NCI-H526 (cell line): ENCODE results near the gene LPGAT1.
"Not testable (repeated sequence)": the region's sequence is repeated elsewhere in the genome, so short reads cannot be mapped to it uniquely, and the experiment has no call there.

Experiments used
- DNase-seq, 2 experiments: peaks; one replicate each; lab custom pipeline; 2025; lab: John Stamatoyannopoulos, UW

Gene LPGAT1

GRCh38 chr1:211735208-211736170 lies 95.1 kb downstream of the LPGAT1 start:
- no peak for DNase-seq

- DNase-seq, result peak in 1 of 2 experiments; percentile 17
Observed at GRCh38 chr1:211734791-211735190, 95.8 kb downstream of the LPGAT1 start.

- peak in 1 of 2 experiments; percentile 23 for DNase-seq
Observed at GRCh38 chr1:211734359-211734758, 96.2 kb downstream of the LPGAT1 start.

GRCh38 chr1:211732293-211732980 lies 98.1 kb downstream of the LPGAT1 start:
- DNase-seq, result peak in 1 of 2 experiments; percentile 35

GRCh38 chr1:211731456-211732292 lies 98.9 kb downstream of the LPGAT1 start:
- peak; percentile 93 to 94 for DNase-seq

GRCh38 chr1:211730347-211730746 lies 100.2 kb downstream of the LPGAT1 start:
- DNase-seq, result no peak

GRCh38 chr1:211729238-211729637 lies 101.3 kb downstream of the LPGAT1 start:
- DNase-seq, result no peak

GRCh38 chr1:211726467-211726995 lies 104.0 kb downstream of the LPGAT1 start:
- no peak for DNase-seq

GRCh38 chr1:211724687-211725196 lies 105.8 kb downstream of the LPGAT1 start:
- DNase-seq, result no peak

- DNase-seq, result no peak
Observed at GRCh38 chr1:211723273-211723672, 107.3 kb downstream of the LPGAT1 start.

- no peak for DNase-seq
Observed at GRCh38 chr1:211722277-211723175, 108.0 kb downstream of the LPGAT1 start.

- not testable (repeated sequence) for DNase-seq
Observed at GRCh38 chr1:211716555-211716954, 114.0 kb downstream of the LPGAT1 start.

- DNase-seq, result no peak
Observed at GRCh38 chr1:211715971-211716370, 114.6 kb downstream of the LPGAT1 start.

- no peak for DNase-seq
Observed at GRCh38 chr1:211714154-211714553, 116.4 kb downstream of the LPGAT1 start.

- no peak for DNase-seq
Observed at GRCh38 chr1:211713231-211713630, 117.3 kb downstream of the LPGAT1 start.

GRCh38 chr1:211711315-211711705 lies 119.3 kb downstream of the LPGAT1 start:
- DNase-seq, result no peak

- DNase-seq, result no peak
Observed at GRCh38 chr1:211710566-211711314, 119.8 kb downstream of the LPGAT1 start.

- no peak for DNase-seq
Observed at GRCh38 chr1:211708926-211709325, 121.6 kb downstream of the LPGAT1 start.

GRCh38 chr1:211708006-211708405 lies 122.6 kb downstream of the LPGAT1 start:
- no peak for DNase-seq
